ENCODE measurements around the gene SERINC3. TPM values are rescaled to one million over a fixed set of nuclear protein-coding genes. Genes with fewer than 3 reads are reported as not detected.

The SERINC3 gene
- total RNA-seq, 1 experiment from 2014 or later, result 41.3 TPM

GRCh38 chr20:44541992-44542391 is 20.1 kb upstream of the SERINC3 start (continued):
- no peak for TF ChIP-seq ARID4B (CRISPR knock-in tag; IDR thresholded peaks at IDR 0.05; ENCODE audit: borderline replicate concordance)
- no peak for TF ChIP-seq SP1 (CRISPR knock-in tag; conservative IDR thresholded peaks at IDR 0.05)
- TF ChIP-seq HMGA2 (CRISPR knock-in tag; IDR thresholded peaks at IDR 0.05), result no peak
- TF ChIP-seq TEAD1 (CRISPR knock-in tag; IDR thresholded peaks at IDR 0.05), result no peak
- no peak for TF ChIP-seq ERG (CRISPR knock-in tag; IDR thresholded peaks at IDR 0.05)
- no peak for TF ChIP-seq TP53 (CRISPR knock-in tag; IDR thresholded peaks at IDR 0.05)
- TF ChIP-seq ZNF232 (CRISPR knock-in tag; IDR thresholded peaks at IDR 0.05), result no peak

GRCh38 chr20:44540834-44541233 is 19.0 kb upstream of the SERINC3 start:
- Mint-ChIP-seq H3K9me3 (no peaks in the 10 kb centered on the region), H3K27ac (no peak overlapping the region; the same call in 1 of the 2 replicates), H3K27me3 (ENCODE audit: low read depth) (no peaks in the 10 kb centered on the region), H3K4me1 (peaks cover 4% of the 10 kb centered on the region; the same call in 1 of the 2 replicates), H3K36me3 (no peaks in the 10 kb centered on the region), H3K4me3 (no peak overlapping the region)
- ChIA-PET CTCF (interaction anchor here (0.8 kb wide), 1 partner anchor 69 kb away, joined by 3 read pairs; no protein-coding TSS in a partner anchor), POLR2A (no interaction called here)
- TF ChIP-seq AR (CRISPR knock-in tag; IDR thresholded peaks at IDR 0.05), result no peak
- no peak for TF ChIP-seq NR2C2 (CRISPR knock-in tag; IDR thresholded peaks at IDR 0.05)
- TF ChIP-seq ZNF263 (CRISPR knock-in tag; IDR thresholded peaks at IDR 0.05; ENCODE audit: low read depth), result no peak
- TF ChIP-seq CBFB (CRISPR knock-in tag; IDR thresholded peaks at IDR 0.05; ENCODE audit: low read depth), result no peak
- no peak for TF ChIP-seq USF2 (CRISPR knock-in tag; IDR thresholded peaks at IDR 0.05)
- TF ChIP-seq MAX (CRISPR knock-in tag; IDR thresholded peaks at IDR 0.05), result no peak
- no peak for TF ChIP-seq TP53 (CRISPR knock-in tag; IDR thresholded peaks at IDR 0.05)
- no peak for TF ChIP-seq MLX (CRISPR knock-in tag; IDR thresholded peaks at IDR 0.05)
- no peak for DNase-seq (ENCODE audit: low spot score)
- no peak for ATAC-seq

Data from WTC11 (cell line).